GM23338 (cell line): ENCODE data around the gene LRMDA. TPM values are rescaled to one million over a fixed set of nuclear protein-coding genes. Genes with fewer than 3 reads are reported as not detected.

Source experiments
- ATAC-seq: fragments of 200-7000 bp; cut with Tn5 transposase; 3 replicates; pipeline ENCODE4 v1.9.1; 2020
- DNase-seq: peaks from one replicate; pipeline ENCODE4 v3.0.0-alpha.2; 2015; ENCODE audit warnings: low spot score
- H2AFZ ChIP-seq: fragments of 200-600 bp; sonication (generic); 2 replicates; pipeline ENCODE4 v1.8.0; 2016; ENCODE audit warnings: antibody characterized with exemption, mild to moderate bottlenecking, moderate library complexity
- H3F3A ChIP-seq: fragments of 200-600 bp; sonication (generic); replicated peaks from 2 replicates; pipeline ENCODE4 v1.8.0; 2017; ENCODE audit warnings: antibody characterized with exemption, mixed run types, low read depth
- H3K27ac ChIP-seq: fragments of 200-600 bp; sonication (generic); 2 replicates; pipeline ENCODE4 v1.6.1; 2016; ENCODE audit warnings: low read depth
- H3K27me3 ChIP-seq: fragments of 200-600 bp; sonication (generic); 2 replicates; pipeline ENCODE4 v1.8.0; 2016; ENCODE audit warnings: mild to moderate bottlenecking, mixed run types, moderate library complexity; ENCODE audit not compliant: insufficient read depth
- H3K36me3 ChIP-seq: fragments of 200-600 bp; sonication (generic); 2 replicates; pipeline ENCODE4 v1.8.0; 2016; ENCODE audit warnings: mild to moderate bottlenecking; ENCODE audit not compliant: insufficient read depth
- H3K4me1 ChIP-seq: fragments of 200-600 bp; sonication (generic); 2 replicates; pipeline ENCODE4 v1.8.0; 2016; ENCODE audit warnings: mild to moderate bottlenecking, moderate library complexity; ENCODE audit not compliant: insufficient read depth
- H3K4me2 ChIP-seq: fragments of 200-600 bp; sonication (generic); 2 replicates; pipeline ENCODE4 v1.7.1; 2017; ENCODE audit warnings: mixed run types
- H3K4me3 ChIP-seq: fragments of 200-600 bp; sonication (generic); 2 replicates; pipeline ENCODE4 v1.6.1; 2016; ENCODE audit warnings: mixed run types
- H3K79me2 ChIP-seq: fragments of 200-600 bp; sonication (generic); replicated peaks from 2 replicates; pipeline ENCODE4 v1.8.0; 2017; ENCODE audit warnings: mild to moderate bottlenecking; ENCODE audit not compliant: insufficient read depth
- H3K9me2 ChIP-seq: fragments of 200-600 bp; sonication (generic); 2 replicates; pipeline ENCODE4 v1.8.0; 2017; ENCODE audit not compliant: insufficient read depth
- H4K20me1 ChIP-seq: fragments of 200-600 bp; sonication (generic); replicated peaks from 2 replicates; pipeline ENCODE4 v1.8.0; 2017; ENCODE audit warnings: mild to moderate bottlenecking; ENCODE audit not compliant: insufficient read depth
- H3K27ac Mint-ChIP-seq: 2 replicates; pipeline ENCODE4 v1.8.0; 2020; ENCODE audit warnings: inconsistent platforms, mild to moderate bottlenecking, moderate library complexity, mixed read lengths
- H3K27me3 Mint-ChIP-seq: 3 replicates; pipeline ENCODE4 v1.8.0; 2022; ENCODE audit warnings: low read depth, mild to moderate bottlenecking, moderate library complexity, mixed read lengths, inconsistent platforms; ENCODE audit not compliant: insufficient read depth, poor library complexity
- H3K36me3 Mint-ChIP-seq: 3 replicates; pipeline ENCODE4 v1.8.0; 2021; ENCODE audit warnings: low read depth, mild to moderate bottlenecking, inconsistent platforms, moderate library complexity, mixed read lengths
- H3K4me1 Mint-ChIP-seq: 3 replicates; pipeline ENCODE4 v1.8.0; 2020; ENCODE audit warnings: mild to moderate bottlenecking, inconsistent platforms, mixed read lengths
- H3K4me3 Mint-ChIP-seq: 3 replicates; pipeline ENCODE4 v1.8.0; 2021; ENCODE audit warnings: moderate library complexity, mild to moderate bottlenecking, inconsistent platforms, mixed read lengths
- H3K9me3 Mint-ChIP-seq: 3 replicates; pipeline ENCODE4 v1.8.0; 2020; ENCODE audit warnings: moderate library complexity, mild to moderate bottlenecking, inconsistent platforms, mixed read lengths
- CREB1 ChIP-seq: fragments of 250-450 bp; sonication (Bioruptor Pico); IDR thresholded peaks from 2 replicates; pipeline ENCODE4 v1.5.0; 2020; ENCODE audit warnings: low read depth, mild to moderate bottlenecking, moderate library complexity
- CTCF ChIP-seq, 2 experiments: fragments of 200-600 bp in 1 of 2; sonication (generic) in 1 of 2; conservative IDR thresholded peaks; 2 replicates each; pipeline versions ENCODE4 v1.5.1 to v1.6.1; 2016 to 2017; ENCODE audit warnings: antibody characterized with exemption in 2 of 2, low read depth in 2 of 2, mild to moderate bottlenecking in 2 of 2, moderate library complexity in 1 of 2
- ETS1 ChIP-seq: IDR thresholded peaks from 2 replicates; pipeline ENCODE4 v1.6.1; 2016; ENCODE audit warnings: antibody characterized with exemption
- EZH2 ChIP-seq: fragments of 200-600 bp; sonication (generic); IDR thresholded peaks from one replicate; pipeline ENCODE4 v1.8.0; 2017; ENCODE audit warnings: antibody characterized with exemption, mild to moderate bottlenecking, low read depth; ENCODE audit not compliant: unreplicated experiment
- EZH2phosphoT487 ChIP-seq: fragments of 200-600 bp; sonication (generic); IDR thresholded peaks from one replicate; pipeline ENCODE4 v1.8.1; 2018; ENCODE audit warnings: antibody characterized with exemption; ENCODE audit not compliant: unreplicated experiment
- JUNB ChIP-seq: IDR thresholded peaks from one replicate; pipeline ENCODE4 v1.6.1; 2016; ENCODE audit warnings: antibody characterized with exemption; ENCODE audit not compliant: unreplicated experiment
- NANOG ChIP-seq: IDR thresholded peaks from 2 replicates; pipeline ENCODE4 v1.6.1; 2016; ENCODE audit warnings: antibody characterized with exemption, borderline replicate concordance
- POLR2AphosphoS5 ChIP-seq: IDR thresholded peaks from 2 replicates; pipeline ENCODE4 v1.6.1; 2016; ENCODE audit warnings: antibody characterized with exemption, low read depth
- REST ChIP-seq: IDR thresholded peaks from one replicate; pipeline ENCODE4 v1.6.1; 2018; ENCODE audit warnings: antibody characterized with exemption; ENCODE audit not compliant: unreplicated experiment
- STAT1 ChIP-seq: IDR thresholded peaks from one replicate; pipeline ENCODE4 v1.6.1; 2016; ENCODE audit warnings: antibody characterized with exemption; ENCODE audit not compliant: unreplicated experiment
- ZNF114 ChIP-seq: fragments of 250-450 bp; sonication (Bioruptor Pico); IDR thresholded peaks from 2 replicates; pipeline ENCODE4 v1.5.0; 2020; ENCODE audit warnings: mild to moderate bottlenecking, moderate library complexity
- ZNF331 ChIP-seq: fragments of 250-450 bp; sonication (Bioruptor Pico); IDR thresholded peaks from 2 replicates; pipeline ENCODE4 v1.5.0; 2020; ENCODE audit warnings: low read depth, mild to moderate bottlenecking, moderate library complexity
- polyA plus RNA-seq: library from polyadenylated mRNA; unstranded; fragments of >200 nt; fragmentation: Nextera tagmentation; extraction: Ambion mirVana; gene quantifications from 2 replicates; pipeline ENCODE4 v1.2.1, GENCODE V29; 2016
- total RNA-seq: library from RNA; depleted of rRNA; stranded (reverse); fragments of >200 nt; shearing (Covaris generic); gene quantifications from 2 replicates; pipeline ENCODE4 v1.2.3, GENCODE V29; 2014
- TF ChIP-seq, protein P1 (sequence below): fragments of 250-450 bp; sonication (Bioruptor Pico); IDR thresholded peaks from 2 replicates; pipeline ENCODE4 v1.5.0; 2020; ENCODE audit warnings: mild to moderate bottlenecking, moderate library complexity

The LRMDA gene
- total and polyA plus RNA-seq, 2 experiments from 2014 or later = 0.90 to 1.8 TPM

DNA sequence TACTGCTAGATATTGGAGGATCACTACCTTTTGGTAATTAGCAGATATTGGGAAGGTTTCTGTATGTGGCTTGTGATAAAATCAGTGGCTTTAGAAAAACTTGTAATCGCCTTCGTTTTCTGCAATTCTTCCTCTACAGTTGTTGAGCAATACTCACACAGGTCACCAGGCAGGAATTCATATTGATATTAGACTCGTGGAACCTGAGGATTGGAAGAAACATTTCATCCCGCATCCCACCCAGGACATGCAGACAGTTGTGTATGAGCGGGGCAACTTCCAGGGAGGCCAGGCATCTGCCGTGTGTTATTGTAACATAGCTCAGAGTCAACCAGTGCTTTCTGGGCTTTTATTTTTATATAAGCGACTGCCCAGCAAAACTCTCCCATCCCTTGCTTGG is 821.3 kb downstream of the LRMDA start:
- TF ChIP-seq REST (no peak), EZH2 (no peak), CREB1 (CRISPR knock-in tag) (no peak), EZH2phosphoT487 (no peak), ZNF331 (CRISPR knock-in tag) (no peak), POLR2AphosphoS5 (no peak), JUNB (no peak), ETS1 (no peak), STAT1 (no peak), NANOG (no peak), ZNF114 (CRISPR knock-in tag) (no peak), CTCF (conservative IDR thresholded peaks at IDR 0.05; ENCODE audit: low read depth in 2 of 2) (no peak)
- TF ChIP-seq, protein P1, sequence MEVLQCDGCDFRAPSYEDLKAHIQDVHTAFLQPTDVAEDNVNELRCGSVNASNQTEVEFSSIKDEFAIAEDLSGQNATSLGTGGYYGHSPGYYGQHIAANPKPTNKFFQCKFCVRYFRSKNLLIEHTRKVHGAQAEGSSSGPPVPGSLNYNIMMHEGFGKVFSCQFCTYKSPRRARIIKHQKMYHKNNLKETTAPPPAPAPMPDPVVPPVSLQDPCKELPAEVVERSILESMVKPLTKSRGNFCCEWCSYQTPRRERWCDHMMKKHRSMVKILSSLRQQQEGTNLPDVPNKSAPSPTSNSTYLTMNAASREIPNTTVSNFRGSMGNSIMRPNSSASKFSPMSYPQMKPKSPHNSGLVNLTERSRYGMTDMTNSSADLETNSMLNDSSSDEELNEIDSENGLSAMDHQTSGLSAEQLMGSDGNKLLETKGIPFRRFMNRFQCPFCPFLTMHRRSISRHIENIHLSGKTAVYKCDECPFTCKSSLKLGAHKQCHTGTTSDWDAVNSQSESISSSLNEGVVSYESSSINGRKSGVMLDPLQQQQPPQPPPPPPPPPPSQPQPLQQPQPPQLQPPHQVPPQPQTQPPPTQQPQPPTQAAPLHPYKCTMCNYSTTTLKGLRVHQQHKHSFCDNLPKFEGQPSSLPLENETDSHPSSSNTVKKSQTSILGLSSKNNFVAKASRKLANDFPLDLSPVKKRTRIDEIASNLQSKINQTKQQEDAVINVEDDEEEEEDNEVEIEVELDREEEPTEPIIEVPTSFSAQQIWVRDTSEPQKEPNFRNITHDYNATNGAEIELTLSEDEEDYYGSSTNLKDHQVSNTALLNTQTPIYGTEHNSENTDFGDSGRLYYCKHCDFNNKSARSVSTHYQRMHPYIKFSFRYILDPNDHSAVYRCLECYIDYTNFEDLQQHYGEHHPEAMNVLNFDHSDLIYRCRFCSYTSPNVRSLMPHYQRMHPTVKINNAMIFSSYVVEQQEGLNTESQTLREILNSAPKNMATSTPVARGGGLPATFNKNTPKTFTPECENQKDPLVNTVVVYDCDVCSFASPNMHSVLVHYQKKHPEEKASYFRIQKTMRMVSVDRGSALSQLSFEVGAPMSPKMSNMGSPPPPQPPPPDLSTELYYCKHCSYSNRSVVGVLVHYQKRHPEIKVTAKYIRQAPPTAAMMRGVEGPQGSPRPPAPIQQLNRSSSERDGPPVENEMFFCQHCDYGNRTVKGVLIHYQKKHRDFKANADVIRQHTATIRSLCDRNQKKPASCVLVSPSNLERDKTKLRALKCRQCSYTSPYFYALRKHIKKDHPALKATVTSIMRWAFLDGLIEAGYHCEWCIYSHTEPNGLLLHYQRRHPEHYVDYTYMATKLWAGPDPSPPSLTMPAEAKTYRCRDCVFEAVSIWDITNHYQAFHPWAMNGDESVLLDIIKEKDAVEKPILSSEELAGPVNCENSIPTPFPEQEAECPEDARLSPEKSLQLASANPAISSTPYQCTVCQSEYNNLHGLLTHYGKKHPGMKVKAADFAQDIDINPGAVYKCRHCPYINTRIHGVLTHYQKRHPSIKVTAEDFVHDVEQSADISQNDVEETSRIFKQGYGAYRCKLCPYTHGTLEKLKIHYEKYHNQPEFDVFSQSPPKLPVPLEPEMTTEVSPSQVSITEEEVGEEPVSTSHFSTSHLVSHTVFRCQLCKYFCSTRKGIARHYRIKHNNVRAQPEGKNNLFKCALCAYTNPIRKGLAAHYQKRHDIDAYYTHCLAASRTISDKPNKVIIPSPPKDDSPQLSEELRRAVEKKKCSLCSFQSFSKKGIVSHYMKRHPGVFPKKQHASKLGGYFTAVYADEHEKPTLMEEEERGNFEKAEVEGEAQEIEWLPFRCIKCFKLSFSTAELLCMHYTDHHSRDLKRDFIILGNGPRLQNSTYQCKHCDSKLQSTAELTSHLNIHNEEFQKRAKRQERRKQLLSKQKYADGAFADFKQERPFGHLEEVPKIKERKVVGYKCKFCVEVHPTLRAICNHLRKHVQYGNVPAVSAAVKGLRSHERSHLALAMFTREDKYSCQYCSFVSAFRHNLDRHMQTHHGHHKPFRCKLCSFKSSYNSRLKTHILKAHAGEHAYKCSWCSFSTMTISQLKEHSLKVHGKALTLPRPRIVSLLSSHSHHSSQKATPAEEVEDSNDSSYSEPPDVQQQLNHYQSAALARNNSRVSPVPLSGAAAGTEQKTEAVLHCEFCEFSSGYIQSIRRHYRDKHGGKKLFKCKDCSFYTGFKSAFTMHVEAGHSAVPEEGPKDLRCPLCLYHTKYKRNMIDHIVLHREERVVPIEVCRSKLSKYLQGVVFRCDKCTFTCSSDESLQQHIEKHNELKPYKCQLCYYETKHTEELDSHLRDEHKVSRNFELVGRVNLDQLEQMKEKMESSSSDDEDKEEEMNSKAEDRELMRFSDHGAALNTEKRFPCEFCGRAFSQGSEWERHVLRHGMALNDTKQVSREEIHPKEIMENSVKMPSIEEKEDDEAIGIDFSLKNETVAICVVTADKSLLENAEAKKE (CRISPR knock-in tag) = no peak
- no peaks in the 10 kb centered on the region for H3K9me3 Mint-ChIP-seq
- H3K4me3 Mint-ChIP-seq = no peak overlapping the region
- Histone ChIP-seq H3K27ac (no peak overlapping the region), H3K9me2 (0 out of 2 replicates have a peak, but pooled peaks cover 8% of the 10 kb centered on the region), H3K27me3 (no peaks in the 10 kb centered on the region), H3F3A (no peaks in the 10 kb centered on the region), H3K36me3 (no peaks in the 10 kb centered on the region), H4K20me1 (no peaks in the 10 kb centered on the region), H2AFZ (no peak overlapping the region), H3K79me2 (no peaks in the 10 kb centered on the region), H3K4me3 (no peak overlapping the region), H3K4me2 (no peak overlapping the region), H3K4me1 (no peaks in the 10 kb centered on the region)
- H3K27ac Mint-ChIP-seq = no peak overlapping the region
- no peaks in the 10 kb centered on the region for H3K4me1 Mint-ChIP-seq
- no peaks in the 10 kb centered on the region for H3K36me3 Mint-ChIP-seq
- no peaks in the 10 kb centered on the region for H3K27me3 Mint-ChIP-seq
- ATAC-seq = no peak
- no peak for DNase-seq
